H1 (cell line): Measurements from ENCODE around the gene GUCY1A2. TPM values are rescaled to one million over a fixed set of nuclear protein-coding genes. Genes with fewer than 3 reads are reported as not detected.

Source experiments
- CTCF ChIA-PET: fragments of 300-600 bp; sonication (Branson Sonifier 250); formaldehyde crosslinking; loops from one replicate; lab custom pipeline; 2021; ENCODE audit not compliant: partially characterized antibody; lab: Charles Lee
- POLR2A ChIA-PET: fragments of 300-600 bp; sonication (Branson Sonifier 250); formaldehyde crosslinking; loops from one replicate; lab custom pipeline; 2021; ENCODE audit warnings: inconsistent platforms; ENCODE audit not compliant: partially characterized antibody; lab: Charles Lee
- DNase-seq, 2 experiments: peaks; one replicate each; pipeline versions ENCODE4 v3.0.0 to v3.0.0-alpha.2; 2010 to 2022; ENCODE audit warnings: low spot score in 2 of 2, low read depth in 1 of 2, mixed read lengths in 1 of 2
- FAIRE-seq: peaks from 2 replicates; lab custom pipeline; 2011; peaks lifted over from hg19 to GRCh38; lab: Jason Lieb, UNC
- H2AFZ ChIP-seq: 2 replicates; pipeline ENCODE4 v1.8.1; 2012; ENCODE audit warnings: low read length, inconsistent platforms
- H2AK5ac ChIP-seq: 2 replicates; pipeline ENCODE4 v1.6.1; 2013; ENCODE audit warnings: low read depth, low read length
- H2BK120ac ChIP-seq: replicated peaks from 2 replicates; pipeline ENCODE3; 2013; ENCODE audit warnings: low read depth, low read length, inconsistent platforms
- H2BK12ac ChIP-seq: 2 replicates; pipeline ENCODE4 v1.6.1; 2013; ENCODE audit warnings: low read depth, low read length
- H2BK15ac ChIP-seq: 2 replicates; pipeline ENCODE4 v1.6.1; 2013; ENCODE audit warnings: low read length
- H2BK20ac ChIP-seq: 2 replicates; pipeline ENCODE4 v1.6.1; 2013; ENCODE audit warnings: low read length
- H2BK5ac ChIP-seq: 2 replicates; pipeline ENCODE4 v1.6.1; 2013; ENCODE audit warnings: low read depth, low read length
- H3K14ac ChIP-seq: 2 replicates; pipeline ENCODE4 v1.6.1; 2013; ENCODE audit warnings: inconsistent platforms; ENCODE audit not compliant: insufficient read length
- H3K18ac ChIP-seq: 2 replicates; pipeline ENCODE4 v1.6.1; 2013; ENCODE audit warnings: low read length; ENCODE audit errors: extremely low read depth
- H3K23ac ChIP-seq: 2 replicates; pipeline ENCODE4 v1.6.1; 2013; ENCODE audit warnings: inconsistent platforms; ENCODE audit not compliant: insufficient read length
- H3K23me2 ChIP-seq: 2 replicates; pipeline ENCODE4 v1.6.1; 2013; ENCODE audit warnings: low read depth, low read length
- H3K27ac ChIP-seq: 2 replicates; pipeline ENCODE4 v1.6.1; 2011; ENCODE audit warnings: low read depth, low read length, inconsistent platforms
- H3K27me3 ChIP-seq, 4 experiments: replicated peaks in 1 of 4; 1 replicate in 1 of 4; 2 replicates in 3 of 4; pipeline versions ENCODE4 v1.6.1 to v1.8.1; 2011 to 2013; ENCODE audit warnings: low read length in 3 of 4, mild to moderate bottlenecking in 3 of 4, inconsistent platforms in 2 of 4, mixed read lengths in 2 of 4, moderate library complexity in 1 of 4; ENCODE audit not compliant: control insufficient read depth in 3 of 4, insufficient read depth in 3 of 4; ENCODE audit errors: extremely low read depth in 1 of 4
- H3K36me3 ChIP-seq, 4 experiments: 2 replicates each; pipeline versions ENCODE4 v1.6.1 to v1.8.1; 2011 to 2013; ENCODE audit warnings: mild to moderate bottlenecking in 4 of 4, low read length in 3 of 4, moderate library complexity in 2 of 4, control low read depth in 1 of 4, inconsistent platforms in 1 of 4; ENCODE audit not compliant: insufficient read depth in 4 of 4, control insufficient read depth in 2 of 4
- H3K4ac ChIP-seq: replicated peaks from 2 replicates; pipeline ENCODE3; 2013; ENCODE audit warnings: low read length, low read depth, mixed read lengths, inconsistent platforms; ENCODE audit not compliant: insufficient read length
- H3K4me1 ChIP-seq, 4 experiments: replicated peaks in 1 of 4; 1 replicate in 1 of 4; 2 replicates in 3 of 4; pipeline versions ENCODE4 v1.6.1 to v1.8.1; 2011 to 2013; ENCODE audit warnings: low read length in 3 of 4, inconsistent platforms in 2 of 4, mixed read lengths in 1 of 4; ENCODE audit not compliant: insufficient read depth in 4 of 4, control insufficient read depth in 3 of 4
- H3K4me2 ChIP-seq, 2 experiments: 2 replicates each; pipeline versions ENCODE4 v1.6.1 to v1.8.1; 2011 to 2013; ENCODE audit warnings: low read depth in 2 of 2, low read length in 2 of 2, control low read depth in 1 of 2, inconsistent platforms in 1 of 2, mild to moderate bottlenecking in 1 of 2; ENCODE audit not compliant: insufficient read depth in 1 of 2
- H3K4me3 ChIP-seq, 4 experiments: fragments of 200-600, 300-600 bp in 1 of 4; sonication (generic), shearing (Covaris generic), sonication (Bioruptor Twin) in 1 of 4; 2 replicates each; pipeline versions ENCODE4 v1.5.1 to v1.8.1; 2011 to 2016; ENCODE audit warnings: low read length in 4 of 4, low read depth in 3 of 4, control low read depth in 2 of 4, inconsistent platforms in 2 of 4, mild to moderate bottlenecking in 2 of 4, mixed read lengths in 1 of 4, moderate library complexity in 1 of 4; ENCODE audit not compliant: insufficient read depth in 2 of 4; ENCODE audit errors: extremely low read depth in 1 of 4
- H3K56ac ChIP-seq: replicated peaks from 2 replicates; pipeline ENCODE3; 2013; ENCODE audit warnings: low read depth, mild to moderate bottlenecking, mixed read lengths, low read length, inconsistent platforms; ENCODE audit not compliant: insufficient read length
- H3K79me1 ChIP-seq: 2 replicates; pipeline ENCODE4 v1.6.1; 2013; ENCODE audit warnings: low read depth, low read length, control low read depth
- H3K79me2 ChIP-seq, 2 experiments: 2 replicates each; pipeline versions ENCODE4 v1.6.1 to v1.8.1; 2012 to 2013; ENCODE audit warnings: low read length in 2 of 2, mild to moderate bottlenecking in 2 of 2, inconsistent platforms in 1 of 2; ENCODE audit not compliant: insufficient read depth in 2 of 2, control insufficient read depth in 1 of 2
- H3K9ac ChIP-seq, 4 experiments: replicated peaks in 1 of 4; 1 replicate in 1 of 4; 2 replicates in 3 of 4; pipeline versions ENCODE4 v1.6.1 to v1.8.1; 2011 to 2013; ENCODE audit warnings: low read depth in 3 of 4, low read length in 3 of 4, control low read depth in 2 of 4, mild to moderate bottlenecking in 2 of 4, moderate library complexity in 2 of 4, inconsistent platforms in 1 of 4; ENCODE audit errors: extremely low read depth in 1 of 4
- H3K9me3 ChIP-seq, 2 experiments: 2 replicates each; pipeline versions ENCODE4 v1.6.1 to v1.8.1; 2012 to 2013; ENCODE audit warnings: mild to moderate bottlenecking in 2 of 2, moderate library complexity in 2 of 2, control low read depth in 1 of 2, inconsistent platforms in 1 of 2, low read depth in 1 of 2, low read length in 1 of 2, mixed read lengths in 1 of 2; ENCODE audit not compliant: insufficient read depth in 2 of 2
- H4K20me1 ChIP-seq, 2 experiments: replicated peaks in 1 of 2; 2 replicates each; pipeline versions ENCODE3 to v1.8.1; 2011 to 2013; ENCODE audit warnings: inconsistent platforms in 2 of 2, low read length in 2 of 2, mild to moderate bottlenecking in 1 of 2; ENCODE audit not compliant: insufficient read depth in 2 of 2, control insufficient read depth in 1 of 2
- H4K5ac ChIP-seq: 2 replicates; pipeline ENCODE4 v1.6.1; 2013; ENCODE audit warnings: low read length, low read depth, mixed read lengths, inconsistent platforms; ENCODE audit not compliant: insufficient read length
- H4K8ac ChIP-seq: 2 replicates; pipeline ENCODE4 v1.8.0; 2013; ENCODE audit warnings: mild to moderate bottlenecking, moderate library complexity, low read length, inconsistent platforms; ENCODE audit not compliant: insufficient read depth; ENCODE audit errors: extremely low read depth
- H4K91ac ChIP-seq: replicated peaks from 2 replicates; pipeline ENCODE3; 2013; ENCODE audit warnings: low read length, mixed read lengths, inconsistent platforms; ENCODE audit not compliant: insufficient read length
- BRCA1 ChIP-seq: IDR thresholded peaks from 2 replicates; pipeline ENCODE4 v1.6.1; 2012; ENCODE audit warnings: low read depth, low read length, improper control_type of control experiment
- CHD1 ChIP-seq: IDR thresholded peaks from 2 replicates; pipeline ENCODE4 v1.6.1; 2012; ENCODE audit warnings: low read depth, low read length, improper control_type of control experiment
- CREB1 ChIP-seq: IDR thresholded peaks from 2 replicates; pipeline ENCODE4 v1.6.1; 2012; ENCODE audit warnings: inconsistent platforms
- JUN ChIP-seq: IDR thresholded peaks from 2 replicates; pipeline ENCODE4 v1.6.1; 2011; ENCODE audit warnings: low read depth, mild to moderate bottlenecking, improper control_type of control experiment, low read length
- JUND ChIP-seq: IDR thresholded peaks from 2 replicates; pipeline ENCODE4 v1.6.1; 2011; ENCODE audit warnings: mild to moderate bottlenecking, improper control_type of control experiment, low read length
- KDM4A ChIP-seq: IDR thresholded peaks from one replicate; pipeline ENCODE4 v1.7.1; 2012; ENCODE audit warnings: low read depth, mild to moderate bottlenecking, moderate library complexity, low read length, inconsistent platforms; ENCODE audit not compliant: severe bottlenecking
- KDM5A ChIP-seq: fragments of 200-600 bp; IDR thresholded peaks from 2 replicates; pipeline ENCODE4 v1.7.1; 2012; ENCODE audit warnings: mild to moderate bottlenecking, low read length, inconsistent platforms, mixed read lengths
- SP2 ChIP-seq: IDR thresholded peaks from 2 replicates; pipeline ENCODE4 v1.6.1; 2012; ENCODE audit warnings: mild to moderate bottlenecking, low read length, inconsistent platforms
- SUZ12 ChIP-seq: fragments of 200-600 bp; sonication (generic); IDR thresholded peaks from 2 replicates; pipeline ENCODE4 v1.6.1; 2012; ENCODE audit warnings: mild to moderate bottlenecking, inconsistent platforms, low read length, moderate library complexity, mixed read lengths
- TAF1 ChIP-seq: IDR thresholded peaks from 2 replicates; pipeline ENCODE4 v1.6.1; 2011; ENCODE audit warnings: mild to moderate bottlenecking, low read depth, low read length
- TAF7 ChIP-seq: optimal IDR thresholded peaks from 2 replicates; pipeline ENCODE3; 2011; ENCODE audit warnings: low read depth, mild to moderate bottlenecking, inconsistent platforms, low read length, moderate library complexity, borderline replicate concordance
- WGBS, 2 experiments: shearing (Covaris generic) in 1 of 2; methylation state at CpG; one replicate each; pipeline versions ENCODE4 v1.1.6 to v1.1.7; 2013 to 2015; ENCODE audit warnings: low lambda C conversion rate in 2 of 2, mixed read lengths in 2 of 2, inconsistent platforms in 1 of 2, low coverage in 1 of 2, missing lambda C conversion rate in 1 of 2; ENCODE audit not compliant: insufficient replicate concordance in 2 of 2, insufficient coverage in 1 of 2, insufficient read length in 1 of 2; ENCODE audit errors: extremely low coverage in 1 of 2, missing lambda C conversion rate in 1 of 2; 5-methylcytosine and 5-hydroxymethylcytosine counted together
- polyA plus RNA-seq, 7 experiments: library from polyadenylated mRNA; depleted of rRNA in 3 of 7; stranded (reverse) in 5 of 7; unstranded in 2 of 7; fragments of >200 nt in 5 of 7; fragments of 200-250 nt in 2 of 7; gene quantifications; 1 replicate in 5 of 7; 2 replicates in 1 of 7; 4 replicates in 1 of 7; pipeline versions ENCODE4 v1.2.1 to v1.2.3, GENCODE V29; 2011 to 2013; ENCODE audit warnings: missing spikeins in 2 of 7, mixed read lengths in 2 of 7
- total RNA-seq: library from RNA; stranded (reverse); fragmentation: NEBNext Ultra II Directional; extraction: Animal tissue kit (Norgen Biotek cat#: 25700); gene quantifications from 2 replicates; pipeline ENCODE4 v1.2.1, GENCODE V29; 2021

Gene GUCY1A2
- total and polyA plus RNA-seq, 2 of the 8 experiments (the other 6 are each of a cell fraction or from before 2014, with no cell fraction given), result 0.11 to 1.9 TPM

DNA sequence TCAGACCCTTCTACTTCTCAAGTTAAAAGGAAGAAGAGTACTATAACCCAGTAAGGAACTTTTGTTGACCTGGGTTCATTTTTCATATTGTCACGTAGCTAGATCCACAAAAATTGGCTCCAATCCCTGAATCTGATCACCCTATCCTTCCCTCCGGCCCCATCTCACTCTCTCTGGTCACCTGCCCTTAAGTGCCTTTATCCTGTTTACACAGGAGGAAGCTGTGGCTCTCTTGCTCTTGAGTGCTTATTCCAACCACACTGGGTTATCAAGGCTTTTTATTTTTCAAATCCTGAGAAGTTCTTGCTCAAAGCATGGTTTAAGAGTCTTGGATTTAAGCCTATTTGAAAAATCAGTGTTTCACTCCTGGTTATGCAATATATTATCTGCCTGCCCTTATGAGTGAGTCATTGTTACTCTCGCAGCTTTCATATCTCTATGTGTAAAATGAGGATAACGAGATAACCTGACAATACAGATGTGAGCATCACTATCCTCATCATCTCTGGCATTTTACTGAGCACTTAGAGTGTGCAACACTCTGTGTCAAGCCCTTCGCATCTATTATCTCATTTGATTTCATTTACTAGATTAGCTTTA lies 293.9 kb downstream of the GUCY1A2 start:
- POLR2A ChIA-PET, result no interaction called here

More for the DNA sequence above, 293.9 kb downstream of the GUCY1A2 start:
- H2BK5ac ChIP-seq, result no peak overlapping the region
- no peak overlapping the region for H2BK20ac ChIP-seq
- no peak overlapping the region for H3K23ac ChIP-seq
- WGBS, 2 experiments, result 94% methylated on average over 5 of the region's 5 CpGs; no CpG with 5 or more reads in 1 of the 2 experiments
- no peaks in the 10 kb centered on the region for H3K27me3 ChIP-seq
- CTCF ChIA-PET, result interaction anchor here (0.6 to 1.6 kb wide), 3 partner anchors 9 to 36 kb away, joined by 3 to 4 read pairs (median 3); no protein-coding TSS in a partner anchor
- H2BK12ac ChIP-seq, result no peak overlapping the region
- H3K4me2 ChIP-seq, result no peak overlapping the region
- no peaks in the 10 kb centered on the region for H3K79me2 ChIP-seq
- no peak for DNase-seq
- TF ChIP-seq JUND, result no peak
- no peak for TF ChIP-seq SP2
- no peak for TF ChIP-seq TAF1
- TF ChIP-seq KDM4A, result no peak
- TF ChIP-seq TAF7, result no peak
- no peak for TF ChIP-seq BRCA1
- TF ChIP-seq CHD1, result no peak
- no peak for TF ChIP-seq KDM5A
- TF ChIP-seq JUN, result no peak
- TF ChIP-seq CREB1, result no peak
- TF ChIP-seq SUZ12, result no peak
- TF ChIP-seq, all 59 proteins: peak for 0
- no peak overlapping the region for H4K91ac ChIP-seq
- H4K20me1 ChIP-seq, result no peaks in the 10 kb centered on the region
- H3K4me1 ChIP-seq, result no peaks in the 10 kb centered on the region
- no peak overlapping the region for H3K14ac ChIP-seq
- H3K56ac ChIP-seq, result no peak overlapping the region
- no peak overlapping the region for H4K8ac ChIP-seq
- no peak overlapping the region for H3K9ac ChIP-seq
- H3K36me3 ChIP-seq, result no peaks in the 10 kb centered on the region
- no peak overlapping the region for H2AFZ ChIP-seq
- no peak overlapping the region for H2AK5ac ChIP-seq
- H3K9me3 ChIP-seq, result no peaks in the 10 kb centered on the region
- no peak overlapping the region for H3K4me3 ChIP-seq
- no peak overlapping the region for H4K5ac ChIP-seq
- H3K4ac ChIP-seq, result no peak overlapping the region
- H3K27ac ChIP-seq, result no peak overlapping the region
- FAIRE-seq, result no peak
- no peaks in the 10 kb centered on the region for H3K23me2 ChIP-seq
- no peak overlapping the region for H2BK15ac ChIP-seq
- H2BK120ac ChIP-seq, result no peak overlapping the region
- no peaks in the 10 kb centered on the region for H3K79me1 ChIP-seq
- no peak overlapping the region for H3K18ac ChIP-seq
